ENCODE data around the gene TMEM17.

- TF ChIP-seq CTCF (IDR thresholded peaks at IDR 0.05 in 8 of 11, conservative IDR thresholded peaks at IDR 0.05 in 3 of 11): no peak
- TF ChIP-seq POLR2AphosphoS5 (IDR thresholded peaks at IDR 0.05): no peak
These were observed 18.4 kb upstream of the TMEM17 start for GRCh38 chr2:62524293-62524941.

Data from spleen (tissue), 7 donors.